PC-3 (cell line): ENCODE results near the gene MAP7. TPM values are rescaled to one million over a fixed set of nuclear protein-coding genes. Genes with fewer than 3 reads are reported as not detected.

Experiments used
- ATAC-seq: fragments of 200-7000 bp; cut with Tn5 transposase; 2 replicates; pipeline ENCODE4 v1.9.1; 2020; ENCODE audit warnings: mild to moderate bottlenecking, moderate library complexity
- BruUV-seq: library from RNA; stranded (reverse); fragments of 400-500 nt; replicated peaks from 2 replicates; lab custom pipeline; 2021; lab: Mats Ljungman, UMichigan
- CTCF ChIA-PET: fragments of 300-600 bp; sonication (Branson Sonifier 250); formaldehyde crosslinking; loops from one replicate; lab custom pipeline; 2022; ENCODE audit warnings: antibody characterized with exemption; lab: Charles Lee
- POLR2A ChIA-PET: fragments of 300-600 bp; sonication (Branson Sonifier 250); formaldehyde crosslinking; loops from one replicate; lab custom pipeline; 2022; ENCODE audit warnings: antibody characterized with exemption; ENCODE audit not compliant: unreplicated experiment; lab: Charles Lee
- DNase-seq: peaks from one replicate; pipeline ENCODE4 v3.0.0-alpha.2; 2015
- H2AFZ ChIP-seq: fragments of 300-600 bp; sonication (generic); 2 replicates; pipeline ENCODE4 v1.6.0; 2016; ENCODE audit warnings: antibody characterized with exemption, low read length
- H3F3A ChIP-seq: fragments of 300-600 bp; sonication (generic); one replicate; pipeline ENCODE4 v1.6.0; 2017; ENCODE audit warnings: antibody characterized with exemption, low read length, control low read depth, mild to moderate bottlenecking; ENCODE audit not compliant: unreplicated experiment
- H3K27ac ChIP-seq: fragments of 300-600 bp; sonication (generic); 2 replicates; pipeline ENCODE4 v1.5.1; 2016; ENCODE audit warnings: mild to moderate bottlenecking, low read length
- H3K27me3 ChIP-seq: fragments of 300-600 bp; sonication (generic); 2 replicates; pipeline ENCODE4 v1.6.1; 2016; ENCODE audit warnings: low read length, mixed read lengths
- H3K36me3 ChIP-seq: fragments of 300-600 bp; sonication (generic); 2 replicates; pipeline ENCODE4 v1.6.1; 2016; ENCODE audit warnings: low read depth, mixed run types, low read length, mixed read lengths
- H3K4me1 ChIP-seq: fragments of 300-600 bp; sonication (generic); 2 replicates; pipeline ENCODE4 v1.5.1; 2016; ENCODE audit warnings: low read length; ENCODE audit not compliant: insufficient read depth
- H3K4me2 ChIP-seq: fragments of 300-600 bp; sonication (generic); 2 replicates; pipeline ENCODE4 v1.6.0; 2016; ENCODE audit warnings: low read length
- H3K4me3 ChIP-seq: fragments of 300-600 bp; sonication (generic); 2 replicates; pipeline ENCODE4 v1.5.1; 2016; ENCODE audit warnings: mild to moderate bottlenecking, low read length, mixed read lengths
- H3K79me2 ChIP-seq: fragments of 300-600 bp; sonication (generic); 2 replicates; pipeline ENCODE4 v1.6.1; 2017; ENCODE audit warnings: low read length, mixed read lengths
- H3K9ac ChIP-seq: fragments of 300-600 bp; sonication (generic); 2 replicates; pipeline ENCODE4 v1.6.0; 2016; ENCODE audit warnings: mild to moderate bottlenecking, low read length
- H3K9me2 ChIP-seq: fragments of 300-600 bp; sonication (generic); replicated peaks from 2 replicates; pipeline ENCODE4 v1.6.1; 2016; ENCODE audit warnings: mixed run types, low read length, mixed read lengths
- H3K9me3 ChIP-seq: fragments of 300-600 bp; sonication (generic); 2 replicates; pipeline ENCODE4 v1.6.1; 2016; ENCODE audit warnings: low read length, mixed read lengths
- H4K20me1 ChIP-seq: fragments of 300-600 bp; sonication (generic); 2 replicates; pipeline ENCODE4 v1.6.1; 2016; ENCODE audit warnings: low read length, mixed read lengths
- CTCF ChIP-seq: fragments of 300-600 bp; sonication (generic); conservative IDR thresholded peaks from 2 replicates; pipeline ENCODE4 v1.5.1; 2017; ENCODE audit warnings: antibody characterized with exemption, low read depth, mild to moderate bottlenecking, low read length
- EZH2 ChIP-seq: fragments of 300-600 bp; sonication (generic); IDR thresholded peaks from one replicate; pipeline ENCODE4 v1.6.1; 2017; ENCODE audit warnings: antibody characterized with exemption, mild to moderate bottlenecking, low read length; ENCODE audit not compliant: unreplicated experiment
- EZH2phosphoT487 ChIP-seq: fragments of 300-600 bp; sonication (generic); IDR thresholded peaks from 2 replicates; pipeline ENCODE4 v1.6.1; 2018; ENCODE audit warnings: mild to moderate bottlenecking, antibody characterized with exemption, low read length, borderline replicate concordance
- intact Hi-C: fragments of 100-400 bp; cut with micrococcal nuclease; formaldehyde crosslinking; loops from 2 replicates; pipeline ENCODE4 v1.9.0; 2023
- total RNA-seq: library from RNA; depleted of rRNA; stranded (reverse); fragments of >200 nt; gene quantifications from 2 replicates; pipeline ENCODE4 v1.2.3, GENCODE V29; 2014

MAP7 gene
- total RNA-seq, 1 experiment from 2014 or later = 13.9 TPM

- Histone ChIP-seq H3K9me3 (no peaks in the 10 kb centered on the region), H3K27me3 (no peaks in the 10 kb centered on the region), H3K9ac (peak overlapping the region; percentile 84), H3K79me2 (no peaks in the 10 kb centered on the region), H3K4me1 (peaks cover 46% of the 10 kb centered on the region), H3F3A (no peaks in the 10 kb centered on the region), H3K36me3 (no peaks in the 10 kb centered on the region), H3K9me2 (no peaks in the 10 kb centered on the region), H3K27ac (peak overlapping the region; percentile 96), H4K20me1 (no peaks in the 10 kb centered on the region), H3K4me2 (0 out of 2 replicates have a peak overlapping the region, but pooled peaks have one; percentile 15), H2AFZ (no peak overlapping the region), H3K4me3 (no peak overlapping the region)
- DNase-seq (no peak), ATAC-seq (no peak)
- POLR2A ChIA-PET = no interaction called here
- TF ChIP-seq CTCF (no peak), EZH2 (no peak), EZH2phosphoT487 (no peak)
- intact Hi-C loops = no loop called here
- CTCF ChIA-PET = no interaction called here
- BruUV-seq = no TSS peak
Measured at GRCh38 chr6:136410201-136411024, 139.8 kb downstream of the MAP7 start.

- H3K27me3 ChIP-seq = no peaks in the 10 kb centered on the region
- ATAC-seq (peak; percentile 85), DNase-seq (peak; percentile 53)
- H3K36me3 ChIP-seq = no peaks in the 10 kb centered on the region
- peaks cover 52% of the 10 kb centered on the region for H3K4me1 ChIP-seq
- intact Hi-C loops = loop anchor here (10.0 kb wide), 1 partner anchor 135 kb away; no protein-coding TSS in a partner anchor
- peak overlapping the region; percentile 96 for H3K27ac ChIP-seq
- TF ChIP-seq CTCF = no peak
- TF ChIP-seq EZH2phosphoT487 = no peak
- no peak for TF ChIP-seq EZH2
- no peaks in the 10 kb centered on the region for H4K20me1 ChIP-seq
- no peaks in the 10 kb centered on the region for H3K9me2 ChIP-seq
- BruUV-seq = no TSS peak
- ChIA-PET CTCF (no interaction called here), POLR2A (no interaction called here)
- no peaks in the 10 kb centered on the region for H3K9me3 ChIP-seq
- H2AFZ ChIP-seq = no peak overlapping the region
- H3K4me3 ChIP-seq = no peak overlapping the region
- no peaks in the 10 kb centered on the region for H3F3A ChIP-seq
- peak overlapping the region; percentile 84 for H3K9ac ChIP-seq
- 0 out of 2 replicates have a peak overlapping the region, but pooled peaks have one; percentile 15 for H3K4me2 ChIP-seq
- 0 out of 2 replicates have a peak, but pooled peaks cover 4% of the 10 kb centered on the region for H3K79me2 ChIP-seq
Measured at GRCh38 chr6:136409597-136409996, 140.6 kb downstream of the MAP7 start.

GRCh38 chr6:136408204-136408603 is 142.0 kb downstream of the MAP7 start:
- Histone ChIP-seq H3K79me2 (0 out of 2 replicates have a peak, but pooled peaks cover 4% of the 10 kb centered on the region), H3K4me2 (peak overlapping the region; percentile 53), H3K9me2 (no peaks in the 10 kb centered on the region), H3K4me3 (no peak overlapping the region), H3K27me3 (no peaks in the 10 kb centered on the region), H3K4me1 (peaks cover 64% of the 10 kb centered on the region), H3K9me3 (no peaks in the 10 kb centered on the region), H3K27ac (peak overlapping the region; percentile 96), H3F3A (no peaks in the 10 kb centered on the region), H3K9ac (peak overlapping the region; percentile 84), H3K36me3 (no peaks in the 10 kb centered on the region), H4K20me1 (no peaks in the 10 kb centered on the region), H2AFZ (no peak overlapping the region)
- ChIA-PET CTCF (no interaction called here), POLR2A (no interaction called here)
- intact Hi-C loops = loop anchor here (10.0 kb wide), 1 partner anchor 137 kb away; no protein-coding TSS in a partner anchor
- BruUV-seq = no TSS peak
- TF ChIP-seq CTCF (no peak), EZH2 (no peak), EZH2phosphoT487 (no peak)
- peak; percentile 39 for DNase-seq
- ATAC-seq = peak; percentile 26; the same call in 1 of the 2 replicates
